IPS-NIHi11 (cell line): ENCODE measurements around the gene MARF1.
A peak's percentile ranks its signal among the peaks of the same experiment; 100 is the strongest.
"Not testable (repeated sequence)": the region's sequence is repeated elsewhere in the genome, so short reads cannot be mapped to it uniquely, and the experiment has no call there.

Source experiments
- DNase-seq: peaks from one replicate; pipeline ENCODE4 v3.0.0; 2012; ENCODE audit warnings: mixed read lengths, low spot score

MARF1 gene, protein sequence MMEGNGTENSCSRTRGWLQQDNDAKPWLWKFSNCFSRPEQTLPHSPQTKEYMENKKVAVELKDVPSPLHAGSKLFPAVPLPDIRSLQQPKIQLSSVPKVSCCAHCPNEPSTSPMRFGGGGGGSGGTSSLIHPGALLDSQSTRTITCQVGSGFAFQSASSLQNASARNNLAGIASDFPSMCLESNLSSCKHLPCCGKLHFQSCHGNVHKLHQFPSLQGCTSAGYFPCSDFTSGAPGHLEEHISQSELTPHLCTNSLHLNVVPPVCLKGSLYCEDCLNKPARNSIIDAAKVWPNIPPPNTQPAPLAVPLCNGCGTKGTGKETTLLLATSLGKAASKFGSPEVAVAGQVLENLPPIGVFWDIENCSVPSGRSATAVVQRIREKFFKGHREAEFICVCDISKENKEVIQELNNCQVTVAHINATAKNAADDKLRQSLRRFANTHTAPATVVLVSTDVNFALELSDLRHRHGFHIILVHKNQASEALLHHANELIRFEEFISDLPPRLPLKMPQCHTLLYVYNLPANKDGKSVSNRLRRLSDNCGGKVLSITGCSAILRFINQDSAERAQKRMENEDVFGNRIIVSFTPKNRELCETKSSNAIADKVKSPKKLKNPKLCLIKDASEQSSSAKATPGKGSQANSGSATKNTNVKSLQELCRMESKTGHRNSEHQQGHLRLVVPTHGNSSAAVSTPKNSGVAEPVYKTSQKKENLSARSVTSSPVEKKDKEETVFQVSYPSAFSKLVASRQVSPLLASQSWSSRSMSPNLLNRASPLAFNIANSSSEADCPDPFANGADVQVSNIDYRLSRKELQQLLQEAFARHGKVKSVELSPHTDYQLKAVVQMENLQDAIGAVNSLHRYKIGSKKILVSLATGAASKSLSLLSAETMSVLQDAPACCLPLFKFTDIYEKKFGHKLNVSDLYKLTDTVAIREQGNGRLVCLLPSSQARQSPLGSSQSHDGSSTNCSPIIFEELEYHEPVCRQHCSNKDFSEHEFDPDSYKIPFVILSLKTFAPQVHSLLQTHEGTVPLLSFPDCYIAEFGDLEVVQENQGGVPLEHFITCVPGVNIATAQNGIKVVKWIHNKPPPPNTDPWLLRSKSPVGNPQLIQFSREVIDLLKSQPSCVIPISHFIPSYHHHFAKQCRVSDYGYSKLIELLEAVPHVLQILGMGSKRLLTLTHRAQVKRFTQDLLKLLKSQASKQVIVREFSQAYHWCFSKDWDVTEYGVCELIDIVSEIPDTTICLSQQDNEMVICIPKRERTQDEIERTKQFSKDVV (N-terminal part only)

DNA sequence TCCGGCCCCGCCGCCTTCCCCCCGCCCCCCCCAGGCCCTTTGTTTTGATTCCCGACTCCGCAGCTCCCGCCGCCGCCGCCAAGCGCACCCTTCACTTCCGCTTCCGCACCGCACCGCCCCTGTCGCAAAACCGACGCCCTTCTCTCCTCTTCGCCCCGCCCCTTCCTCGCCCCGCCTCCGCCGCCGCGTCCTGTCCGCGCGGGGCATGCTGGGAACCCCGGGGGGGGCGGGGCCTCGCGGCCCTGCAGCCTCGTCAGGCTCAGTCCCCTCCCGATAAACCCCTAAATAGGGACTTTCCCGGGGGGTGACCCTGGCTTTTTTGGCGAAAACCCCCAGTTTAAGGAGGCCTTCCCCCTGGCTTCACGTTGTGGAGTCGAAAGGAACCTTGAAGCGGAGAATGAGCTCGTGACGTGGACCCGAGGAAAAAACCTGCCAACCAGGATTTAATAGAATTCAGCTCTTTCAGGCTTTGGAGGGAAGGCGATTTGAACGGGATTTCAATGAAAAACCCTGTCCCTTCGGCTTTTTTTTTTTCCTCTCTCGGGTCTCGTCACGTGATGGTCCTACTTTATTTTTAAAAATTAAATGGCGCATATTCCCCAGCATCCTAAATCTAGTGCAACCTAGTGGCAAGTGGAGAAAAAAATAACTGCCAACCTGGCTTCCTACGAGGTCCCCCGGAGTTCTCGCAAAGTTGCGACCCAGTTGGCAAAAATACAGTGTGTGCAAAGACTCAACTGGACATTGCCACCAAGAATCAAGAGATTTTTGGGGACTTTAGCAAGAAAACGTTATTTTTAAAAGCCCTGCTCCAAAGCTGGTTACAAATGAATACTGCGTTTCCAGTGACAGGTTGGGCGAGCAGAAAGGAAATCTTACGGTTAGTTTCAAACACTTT is at the start of gene MARF1:
Gene MARF1 (minus strand): TSS at position 107 of the 898 bp plus-strand sequence. CDS start 3,921 bp downstream, outside the sequence.
- peak; percentile 89 for DNase-seq

DNA sequence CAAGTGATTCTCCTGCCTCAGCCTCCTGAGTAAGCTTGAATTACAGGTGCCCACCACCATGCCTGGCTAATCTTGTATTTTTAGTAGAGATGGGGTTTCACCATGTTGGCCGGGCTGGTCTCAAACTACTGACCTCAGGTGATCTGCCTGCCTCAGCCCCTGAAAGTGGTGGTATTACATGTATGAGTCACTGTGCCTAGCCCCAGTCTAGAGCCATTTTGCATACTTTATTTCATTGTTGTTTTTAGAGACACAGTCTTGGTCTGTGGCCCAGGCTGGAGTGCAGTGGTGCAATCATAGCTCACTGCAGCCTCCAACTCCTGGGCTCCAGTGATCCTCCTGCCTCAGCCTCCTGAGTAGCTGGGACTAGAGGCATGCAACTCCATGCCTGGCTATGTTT is 49.6 kb upstream of the MARF1 start:
- not testable (repeated sequence) for DNase-seq

DNA sequence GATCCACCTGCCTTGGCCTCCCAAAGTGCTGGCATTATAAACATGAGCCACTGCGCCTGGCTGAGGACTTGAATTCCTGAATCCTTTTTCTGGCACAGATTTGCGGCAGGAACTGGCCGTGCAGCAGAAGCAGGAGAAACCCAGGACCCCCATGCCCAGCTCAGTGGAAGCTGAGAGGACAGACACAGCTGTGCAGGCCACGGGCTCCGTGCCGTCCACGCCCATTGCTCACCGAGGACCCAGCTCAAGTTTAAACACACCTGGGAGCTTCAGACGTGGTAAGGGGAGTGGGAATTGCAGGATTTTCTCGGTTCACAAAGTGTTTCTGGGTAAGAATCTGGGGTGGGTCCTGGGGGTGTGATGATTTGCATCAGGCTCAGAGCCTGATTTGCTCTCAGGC is 48.1 kb upstream of the MARF1 start:
- DNase-seq = no peak

DNA sequence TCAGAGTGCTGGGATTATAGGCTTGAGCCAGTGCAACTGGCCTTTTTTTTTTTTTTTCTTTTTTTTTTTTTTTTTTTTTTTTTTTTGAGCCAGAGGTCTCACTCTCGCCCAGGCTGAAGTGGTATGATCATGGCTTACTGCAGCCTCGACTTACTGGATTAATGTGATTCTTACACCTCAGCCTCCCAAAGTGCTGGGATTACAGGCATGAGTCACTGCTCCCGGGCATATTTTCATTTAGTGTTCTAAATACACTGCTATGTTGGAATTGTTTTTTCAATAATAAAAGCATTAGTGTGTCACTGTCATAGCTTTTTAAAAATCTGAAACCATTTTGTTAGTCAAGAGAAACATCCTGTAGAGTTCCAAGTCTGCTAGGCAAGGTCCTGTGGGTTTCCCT is 47.3 kb upstream of the MARF1 start:
- no peak for DNase-seq

DNA sequence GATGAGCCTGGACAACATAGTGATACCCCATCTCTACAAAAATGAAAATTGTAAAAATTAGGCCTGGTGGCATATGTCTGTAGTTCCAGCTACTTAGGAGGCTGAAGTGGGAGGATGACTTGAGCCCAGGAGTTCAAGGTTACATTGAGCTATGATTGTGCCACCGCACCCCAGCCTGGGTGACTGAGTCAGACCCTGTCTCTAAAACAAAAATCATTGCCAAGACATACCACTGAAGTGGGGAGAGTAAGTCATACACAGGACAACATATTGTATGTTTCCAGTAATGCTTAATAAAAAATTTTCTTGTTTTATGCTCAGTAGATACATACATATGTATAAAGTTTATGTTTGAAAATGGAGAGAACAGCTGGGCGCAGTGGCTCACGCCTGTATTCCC is 46.3 kb upstream of the MARF1 start:
- DNase-seq = no peak

DNA sequence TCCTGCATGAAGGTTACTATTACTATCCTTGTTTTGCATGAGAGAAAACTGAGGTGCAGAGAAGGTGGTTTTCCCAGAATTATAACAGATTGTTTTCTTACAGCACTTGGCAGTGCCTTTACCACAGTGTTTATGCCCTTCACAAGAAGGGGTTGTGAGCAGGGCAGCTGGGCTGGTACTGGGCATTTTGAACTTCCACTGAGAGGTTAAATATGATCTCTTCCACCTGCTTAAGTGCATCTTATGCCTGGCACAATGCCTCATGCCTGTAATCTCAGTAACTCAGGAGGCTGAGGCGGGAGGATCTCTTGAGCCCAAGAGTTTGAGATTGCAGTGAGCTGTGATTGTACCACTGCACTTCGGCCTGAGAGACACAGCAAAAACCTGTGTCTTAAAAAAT is 43.3 kb upstream of the MARF1 start:
- no peak for DNase-seq

DNA sequence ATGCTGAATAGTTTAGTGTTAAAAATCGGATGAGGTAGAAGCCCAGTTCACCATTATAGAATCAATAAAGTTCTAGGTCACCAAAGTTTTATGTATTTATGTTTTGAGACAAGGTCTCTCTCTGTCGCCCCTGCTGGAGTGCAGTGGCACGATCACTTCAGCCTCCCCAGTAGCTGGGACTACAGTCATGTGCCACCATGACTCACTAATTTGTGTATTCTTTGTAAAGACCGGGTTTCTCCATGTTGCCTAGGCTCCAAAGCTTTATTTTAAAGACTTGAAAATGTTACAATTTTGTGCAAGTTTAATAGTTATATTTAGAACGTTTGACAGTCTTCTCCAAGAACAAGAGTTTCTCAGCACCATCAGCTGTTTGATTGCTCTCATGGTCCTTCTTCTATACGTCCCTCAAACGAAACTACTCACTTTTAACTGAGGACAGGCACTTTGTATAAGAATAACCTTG is 39.2 kb upstream of the MARF1 start:
- DNase-seq = no peak

DNA sequence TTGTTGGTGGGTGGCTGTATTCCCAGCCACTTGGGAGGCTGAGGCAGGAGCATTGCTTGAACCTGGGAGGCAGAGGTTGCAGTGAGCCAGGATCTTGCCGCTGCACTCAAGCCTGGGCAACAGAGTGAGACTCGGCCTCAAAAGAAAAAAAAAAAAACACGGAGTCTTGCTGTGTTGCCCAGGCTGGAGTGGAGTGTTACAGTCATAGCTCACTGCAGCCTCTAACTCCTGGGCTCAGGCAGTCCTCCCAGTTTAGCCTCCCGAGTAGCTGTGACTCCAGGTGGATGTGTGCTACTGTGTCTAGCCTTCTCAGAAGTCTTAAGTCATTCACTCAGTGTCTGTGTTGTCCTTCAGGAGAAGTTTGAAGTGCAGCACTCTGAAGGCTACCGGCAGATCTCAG is 34.5 kb upstream of the MARF1 start:
- DNase-seq = no peak

DNA sequence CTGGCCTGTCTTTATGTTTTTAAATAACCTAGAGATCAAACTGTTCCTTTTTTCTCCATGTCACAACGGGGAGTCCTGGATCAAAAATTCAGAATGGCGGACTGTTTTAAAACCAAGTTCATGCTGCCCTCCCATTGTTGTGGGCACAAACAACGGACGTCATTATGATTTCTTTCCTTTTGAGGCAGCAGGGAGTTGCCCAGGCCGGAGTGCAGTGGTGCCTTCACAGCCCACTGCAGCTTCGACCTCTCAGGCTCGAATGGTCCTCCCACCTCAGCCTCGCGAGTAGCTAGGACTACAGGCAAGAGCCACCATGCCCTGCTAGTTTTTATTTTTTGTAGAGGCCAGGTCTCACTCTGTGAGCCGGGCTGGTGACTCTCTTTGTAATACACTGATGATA is 33.6 kb upstream of the MARF1 start:
- no peak for DNase-seq

DNA sequence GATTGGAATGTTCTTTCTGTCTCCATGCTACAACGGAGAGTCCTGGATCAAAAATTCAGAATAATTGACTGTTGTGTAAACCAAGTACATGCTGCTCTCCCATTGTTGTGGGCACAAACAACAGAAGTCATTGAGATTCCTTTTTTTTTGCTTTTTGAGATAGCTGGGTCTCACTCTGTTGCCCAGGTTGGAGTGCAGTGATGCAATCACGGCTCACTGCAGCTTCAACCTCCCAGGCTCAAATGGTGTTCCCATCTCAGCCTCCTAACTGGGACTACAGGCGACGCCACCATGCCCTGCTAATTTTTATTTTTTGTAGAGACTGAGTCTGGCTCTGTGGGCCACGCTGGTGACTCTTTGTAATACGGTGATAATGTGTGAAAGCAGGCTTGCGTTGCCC is 31.6 kb upstream of the MARF1 start:
- DNase-seq = no peak

DNA sequence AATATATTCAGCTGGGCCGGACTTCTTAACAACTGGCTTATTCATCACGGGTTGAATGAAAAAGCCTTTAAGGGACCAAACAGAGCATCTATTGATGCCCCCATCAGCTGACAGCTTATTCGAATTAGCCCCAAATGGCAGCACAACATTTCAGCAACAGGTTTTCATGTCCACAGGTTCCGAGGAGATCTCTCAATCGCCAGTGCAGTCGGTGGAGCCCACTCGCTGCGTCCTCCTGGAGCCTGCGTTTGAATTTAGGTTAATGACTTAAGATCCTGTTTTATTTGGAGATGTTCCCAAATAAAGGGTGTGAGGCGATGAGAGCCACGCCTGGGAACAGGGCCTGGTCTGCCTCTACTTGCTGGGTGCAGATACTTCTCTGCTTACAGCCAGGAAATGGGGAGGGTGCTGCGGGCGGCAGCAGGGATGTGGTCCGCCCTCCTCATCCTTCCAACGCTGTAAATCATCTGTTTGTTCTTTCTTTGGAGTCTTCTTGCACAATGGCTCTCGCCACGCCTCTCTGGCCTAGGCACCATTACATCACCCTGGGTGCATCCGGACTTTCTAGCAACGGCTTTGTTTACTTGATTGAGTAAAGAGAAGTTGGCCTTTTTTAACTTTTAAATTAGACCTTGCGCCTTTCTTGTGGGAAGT is 29.7 kb upstream of the MARF1 start:
- peak; percentile 55 for DNase-seq

DNA sequence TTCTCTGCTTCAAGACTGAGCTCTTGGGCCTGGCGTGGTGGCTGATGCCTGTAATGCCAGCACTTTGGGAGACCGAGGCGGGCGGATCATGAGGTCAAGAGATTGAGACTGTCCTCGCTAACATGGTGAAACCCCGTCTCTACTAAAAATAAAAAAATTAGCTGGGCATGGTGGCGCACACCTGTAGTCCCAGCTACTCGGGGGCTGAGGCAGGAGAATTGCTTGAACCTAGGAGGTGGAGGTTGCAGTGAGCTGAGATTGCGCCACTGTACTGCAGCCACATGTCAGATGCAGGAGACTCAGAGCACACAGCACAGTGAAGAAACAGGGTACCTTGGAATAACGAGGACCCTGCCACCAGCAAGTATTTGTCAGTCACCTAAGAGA is 29.2 kb upstream of the MARF1 start:
- not testable (repeated sequence) for DNase-seq

DNA sequence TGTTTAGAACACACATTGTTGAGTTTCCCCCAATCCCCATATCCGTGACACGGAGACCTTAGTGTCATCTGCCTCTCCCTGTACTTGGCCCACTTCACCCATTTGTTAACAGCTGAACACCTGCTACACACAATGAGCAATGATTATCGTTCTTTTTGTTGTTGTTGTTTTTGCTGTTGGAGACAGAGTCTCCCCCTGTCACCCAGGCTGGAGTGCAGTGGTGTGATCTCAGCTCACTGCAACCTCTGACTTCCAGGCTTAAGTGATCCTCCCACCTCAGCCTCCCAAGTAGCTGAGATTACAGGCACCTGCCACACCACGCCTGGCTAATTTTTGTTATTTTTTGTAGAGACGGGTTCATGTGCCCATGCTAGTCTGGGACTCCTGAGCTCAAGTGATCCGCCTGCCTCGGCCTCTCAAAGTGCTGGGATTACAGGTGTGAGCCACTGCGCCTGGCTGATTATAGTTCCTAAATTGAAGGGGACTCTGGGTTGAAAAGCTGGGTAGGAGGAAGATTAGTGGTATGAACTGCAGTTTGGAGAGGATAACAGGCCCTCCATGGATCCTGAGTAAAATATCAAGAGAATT is 28.7 kb upstream of the MARF1 start:
- DNase-seq = no peak

DNA sequence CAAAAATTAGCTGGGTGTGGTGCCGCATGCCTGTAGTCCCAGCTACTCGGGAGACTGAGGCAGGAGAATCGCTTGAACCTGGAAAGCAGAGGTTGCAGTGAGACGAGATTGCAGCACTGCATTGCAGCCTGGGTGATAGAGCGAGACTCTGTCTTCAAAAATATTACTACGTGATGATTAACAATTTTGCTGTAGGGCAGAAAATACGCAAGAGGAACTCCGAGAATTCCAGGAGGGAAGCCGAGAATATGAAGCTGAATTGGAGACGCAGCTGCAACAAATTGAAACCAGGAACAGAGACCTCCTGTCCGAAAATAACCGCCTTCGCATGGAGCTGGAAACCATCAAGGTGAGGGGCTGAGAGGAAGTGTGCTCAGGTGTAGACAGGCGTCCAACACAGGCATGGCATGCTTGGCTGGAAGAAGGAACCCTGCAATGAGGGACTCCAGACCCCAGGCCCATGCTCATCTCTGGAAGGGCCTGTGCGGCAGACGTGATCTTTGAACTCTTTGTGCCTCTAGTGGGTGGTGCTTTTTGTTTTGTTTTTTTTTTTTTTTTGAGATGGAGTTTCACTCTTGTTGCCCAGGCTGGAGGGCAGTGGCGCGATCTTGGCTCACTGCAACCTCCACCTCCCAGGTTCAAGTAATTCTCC is 24.3 kb upstream of the MARF1 start:
- DNase-seq = no peak

DNA sequence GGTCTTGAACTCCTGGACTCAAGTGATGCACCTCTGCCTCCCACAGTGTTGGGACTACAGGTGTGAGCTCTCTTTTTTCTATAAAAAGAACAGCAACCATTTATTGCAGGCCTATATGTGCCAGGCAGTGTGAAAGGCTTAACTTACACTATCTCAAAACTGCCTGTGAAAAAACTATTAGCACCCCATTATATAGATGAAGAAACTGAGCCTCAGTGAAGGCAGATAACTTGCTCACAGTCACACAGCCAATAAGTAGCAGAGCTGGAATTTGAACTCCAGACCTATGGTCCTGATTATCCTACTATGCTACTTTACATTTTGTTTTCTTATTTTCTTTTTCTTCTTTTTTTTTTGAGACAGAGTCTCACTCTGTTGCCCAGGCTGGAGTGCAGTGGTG is 22.2 kb upstream of the MARF1 start:
- DNase-seq = no peak

DNA sequence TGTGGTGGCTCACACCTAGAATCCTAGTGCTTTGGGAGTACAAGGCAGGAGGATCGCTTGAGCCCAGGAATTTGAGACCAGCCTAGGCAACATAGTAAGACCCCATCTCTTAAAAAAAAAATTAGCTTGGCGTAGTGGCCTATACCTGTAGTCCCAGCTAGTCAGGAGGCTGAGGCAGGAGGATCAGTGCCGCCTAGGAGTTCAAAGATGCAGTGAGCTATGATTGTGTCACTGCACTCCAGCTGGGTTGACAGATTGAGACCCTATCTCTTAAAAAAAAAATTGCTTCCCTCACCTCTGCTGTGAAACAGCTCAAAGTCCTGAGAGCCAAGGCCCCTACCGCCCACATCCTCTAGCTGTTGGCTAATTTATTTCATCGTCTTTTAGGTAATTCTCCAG is 17.2 kb upstream of the MARF1 start:
- no peak for DNase-seq

DNA sequence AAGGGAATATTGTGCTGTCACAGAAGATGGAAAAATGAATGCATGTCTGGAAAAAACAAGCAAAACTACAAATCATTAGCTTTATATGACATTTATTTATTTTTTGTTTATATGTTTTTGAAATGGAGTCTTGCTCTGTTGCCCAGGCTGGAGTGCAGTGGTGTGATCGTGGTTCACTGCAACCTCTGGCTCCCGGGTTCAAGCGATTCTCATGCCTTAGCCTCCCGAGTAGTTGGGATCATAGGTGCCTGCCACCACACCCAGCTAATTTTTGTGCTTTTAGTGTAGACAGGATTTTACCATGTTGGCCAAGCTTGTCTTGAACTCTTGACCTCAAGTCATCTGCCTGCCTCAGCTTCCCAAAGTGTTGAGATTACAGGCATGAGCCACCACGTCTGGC is 15.6 kb upstream of the MARF1 start:
- DNase-seq = no peak

DNA sequence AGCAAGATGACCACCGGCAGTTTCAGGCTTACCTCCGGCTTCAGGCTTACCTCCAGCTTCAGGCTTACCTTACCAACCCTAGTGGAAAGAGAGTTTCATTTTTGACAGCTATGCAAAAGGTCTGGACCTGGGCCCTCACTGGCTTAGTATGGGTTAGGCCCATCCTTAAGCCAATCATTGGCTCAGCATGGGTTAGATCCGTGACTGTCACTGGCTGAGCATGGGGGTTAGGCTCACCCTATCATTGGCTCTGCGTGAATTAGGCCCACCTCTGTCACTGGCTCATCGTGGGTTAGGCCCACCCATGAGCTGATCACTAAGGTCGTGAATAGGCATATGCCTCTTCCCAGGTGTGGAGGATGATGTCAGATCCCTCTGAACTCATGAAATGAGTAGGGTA is 15.2 kb upstream of the MARF1 start:
- DNase-seq = no peak

DNA sequence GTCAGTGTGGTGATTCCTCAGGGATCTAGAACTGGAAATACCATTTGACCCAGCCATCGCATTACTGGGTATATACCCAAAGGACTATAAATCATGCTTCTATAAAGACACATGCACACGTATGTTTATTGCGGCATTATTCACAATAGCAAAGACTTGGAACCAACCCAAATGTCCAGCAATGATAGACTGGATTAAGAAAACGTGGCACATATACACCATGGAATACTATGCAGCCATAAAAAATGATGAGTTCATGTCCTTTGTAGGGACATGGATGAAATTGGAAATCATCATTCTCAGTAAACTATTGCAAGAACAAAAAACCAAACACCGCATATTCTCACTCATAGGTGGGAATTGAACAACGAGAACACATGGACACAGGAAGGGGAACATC is 12.6 kb upstream of the MARF1 start:
- not testable (repeated sequence) for DNase-seq

DNA sequence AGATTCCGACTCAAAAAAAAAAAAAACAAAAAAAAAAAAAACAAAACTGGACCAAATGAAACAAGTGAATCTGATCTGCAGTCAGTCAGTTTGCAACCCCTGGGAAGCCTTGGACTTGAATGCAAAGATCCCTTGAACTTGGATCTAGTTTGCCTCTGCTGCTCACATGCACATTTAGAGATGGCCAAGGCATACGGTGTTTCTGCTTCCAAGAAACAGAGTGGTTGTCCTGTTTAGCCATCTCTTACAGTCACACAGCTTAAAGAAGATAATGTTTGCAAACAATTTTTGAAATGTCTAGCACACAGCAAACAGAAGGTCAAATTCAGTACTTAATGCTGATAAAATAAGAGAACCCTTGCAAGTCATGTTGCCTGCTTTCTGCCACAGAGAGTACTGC is 11.6 kb upstream of the MARF1 start:
- DNase-seq = no peak
